Hematopoietic multipotent progenitor cell treated with erythropoietin and hydrocortisone succinate and interleukin-3 and kit ligand, for 17 days (in vitro differentiated cells): ENCODE measurements around the gene DNAAF8.

Source experiments
- DNase-seq: peaks from one replicate; pipeline ENCODE4 v3.0.0-alpha.2; 2015; ENCODE audit warnings: low spot score

Gene DNAAF8

DNA sequence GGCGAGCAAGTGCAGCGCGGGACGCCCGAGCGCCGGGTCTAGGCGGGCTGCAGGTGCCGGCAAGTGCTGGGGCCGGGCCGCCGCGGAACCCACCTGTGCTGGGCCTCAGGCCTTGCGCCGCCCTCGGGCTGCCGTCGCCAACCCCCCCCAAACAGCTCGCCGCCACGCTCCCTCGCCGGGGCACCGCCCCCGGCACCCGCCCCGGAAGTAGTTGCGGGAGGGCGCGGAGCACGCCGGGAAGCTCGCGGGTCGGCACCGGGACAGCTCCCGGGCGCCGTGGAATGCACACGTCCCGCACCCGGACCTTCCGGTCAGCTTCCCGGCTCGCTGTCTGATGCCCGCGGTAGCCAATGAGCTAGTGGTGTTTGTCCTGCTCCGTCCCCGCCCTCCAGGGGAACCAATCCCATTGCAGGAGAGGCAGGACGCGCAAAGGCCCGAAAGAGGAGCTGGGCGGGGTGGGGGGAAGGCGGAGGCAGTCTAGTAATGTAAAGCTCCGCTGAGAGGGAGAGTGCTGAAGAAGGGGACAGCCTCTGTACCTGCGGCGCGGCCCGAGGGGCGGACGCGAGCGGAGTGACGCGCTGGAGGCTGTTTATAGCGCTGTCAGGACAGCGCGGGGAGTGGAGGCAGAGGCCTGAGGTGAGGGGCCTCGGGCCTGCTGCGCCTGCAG is at the start of gene DNAAF8, which contains the start of gene ANKS3:
TSS of gene DNAAF8 (plus strand) at position 475 of the 667 bp plus-strand sequence. CDS start 1,978 bp downstream, outside the sequence.
TSS of gene ANKS3 (minus strand) at position 209 of the 667 bp plus-strand sequence. CDS start 4,122 bp downstream, outside the sequence.
- DNase-seq, result peak; percentile 87

DNA sequence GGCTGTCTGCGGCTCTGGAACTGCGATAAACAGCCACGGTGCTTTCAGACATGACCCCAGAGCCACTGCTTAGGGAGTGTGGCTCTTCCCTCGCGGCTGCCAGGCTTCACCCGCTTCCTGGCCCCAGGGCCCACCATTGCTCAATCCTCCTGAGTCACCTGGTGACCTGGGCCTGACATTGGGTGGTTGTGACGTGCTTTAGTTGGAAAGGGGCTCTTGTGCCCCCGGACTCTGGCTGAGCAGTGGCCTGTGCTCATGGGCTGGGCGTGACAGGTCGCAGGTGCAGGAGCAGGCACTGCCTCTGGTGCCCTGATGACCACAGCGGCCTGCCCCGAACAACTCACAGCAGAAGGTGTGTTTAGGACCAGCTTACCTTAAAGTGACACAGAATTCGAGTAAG is 49.6 kb upstream of the DNAAF8 start:
- DNase-seq, result no peak

DNA sequence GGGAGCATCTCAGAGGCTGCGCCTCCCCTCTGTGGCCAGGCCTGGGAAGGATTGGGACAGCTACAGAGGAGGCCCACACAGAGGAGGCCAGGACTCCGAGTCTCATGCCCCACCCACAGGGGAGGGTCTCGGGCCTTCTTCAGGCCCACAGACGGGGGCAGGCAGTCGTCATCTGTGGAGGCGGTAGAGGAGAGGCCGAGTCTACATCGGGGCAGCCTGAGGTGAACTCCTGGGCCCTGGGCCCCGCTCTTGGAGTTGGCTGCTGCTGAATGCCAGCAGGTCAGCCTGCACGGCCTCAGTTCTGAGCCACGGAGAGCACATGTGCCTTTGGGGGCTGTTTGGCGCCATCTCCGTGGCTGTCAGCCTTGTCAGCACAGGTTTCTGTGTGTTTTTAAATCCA is 49.0 kb upstream of the DNAAF8 start:
- DNase-seq, result no peak

DNA sequence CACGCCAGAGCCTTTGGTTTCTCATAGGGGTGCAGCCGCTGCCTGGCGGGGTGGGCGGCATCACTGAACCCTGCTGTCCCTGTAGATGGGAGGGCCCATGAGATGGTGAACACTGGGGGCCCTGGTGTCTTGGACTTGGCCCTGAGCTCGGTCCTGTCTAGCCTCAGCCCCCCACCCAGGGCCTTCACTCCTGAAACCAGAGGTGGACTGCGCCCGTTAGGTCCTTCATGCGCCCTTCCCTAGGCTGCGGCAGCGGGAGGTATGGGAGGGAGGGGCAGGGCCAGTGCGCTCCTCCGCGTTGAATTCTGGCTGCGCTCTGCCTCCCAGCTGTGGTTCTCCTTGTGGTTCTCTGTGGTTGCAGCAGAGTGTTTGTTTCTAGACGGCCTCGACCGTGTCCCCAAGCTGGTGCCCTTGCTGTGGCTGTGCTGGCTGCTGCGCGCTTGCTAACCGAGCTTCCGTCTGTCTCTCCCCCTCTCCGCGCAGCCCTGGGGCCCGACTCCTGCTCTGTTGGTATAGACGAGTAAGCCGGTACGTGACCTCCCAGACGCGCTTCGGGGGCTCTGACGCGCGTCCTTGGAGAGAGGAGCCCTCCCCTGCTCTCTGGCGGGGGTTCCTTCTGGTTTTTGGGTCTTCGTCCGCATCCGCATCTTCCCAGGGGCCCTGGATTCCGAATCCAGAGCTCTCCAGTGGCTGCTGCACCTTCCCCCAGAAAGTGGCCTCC is 48.4 kb upstream of the DNAAF8 start:
- no peak for DNase-seq

DNA sequence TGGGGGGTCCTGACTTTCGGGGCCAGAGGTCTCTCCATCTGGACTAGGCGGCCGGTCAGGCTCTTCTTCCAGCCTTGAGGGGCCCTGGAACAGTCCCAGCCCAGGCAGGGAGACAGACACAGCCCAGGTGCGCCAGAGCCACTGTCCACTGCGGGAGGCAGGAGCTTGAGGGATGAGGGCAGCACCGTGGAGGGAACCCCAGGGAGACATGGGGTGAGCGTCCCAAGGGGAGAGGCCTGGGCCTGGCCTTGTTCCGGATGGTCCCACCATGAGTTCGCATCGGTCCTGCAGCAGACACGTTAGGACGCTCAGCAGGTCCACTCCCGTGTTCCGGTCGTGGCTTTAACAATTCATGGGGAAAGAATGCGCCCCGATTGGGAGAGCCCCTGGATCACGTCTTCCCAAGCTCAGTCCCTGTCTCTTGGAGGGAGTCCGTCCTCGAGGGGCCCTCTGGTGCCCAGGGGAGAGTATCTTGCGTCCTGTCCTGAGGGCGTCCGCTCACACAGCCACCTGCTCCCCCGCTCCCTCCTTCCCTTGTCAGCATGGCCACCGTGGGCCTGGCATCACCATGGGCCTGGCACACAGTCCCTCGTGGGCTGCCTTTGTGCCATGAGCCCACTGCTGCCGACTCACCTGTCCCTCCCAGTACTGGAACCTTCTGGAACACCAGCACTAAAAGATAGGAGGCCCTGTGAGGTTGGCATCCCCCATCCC is 47.7 kb upstream of the DNAAF8 start:
- no peak for DNase-seq

DNA sequence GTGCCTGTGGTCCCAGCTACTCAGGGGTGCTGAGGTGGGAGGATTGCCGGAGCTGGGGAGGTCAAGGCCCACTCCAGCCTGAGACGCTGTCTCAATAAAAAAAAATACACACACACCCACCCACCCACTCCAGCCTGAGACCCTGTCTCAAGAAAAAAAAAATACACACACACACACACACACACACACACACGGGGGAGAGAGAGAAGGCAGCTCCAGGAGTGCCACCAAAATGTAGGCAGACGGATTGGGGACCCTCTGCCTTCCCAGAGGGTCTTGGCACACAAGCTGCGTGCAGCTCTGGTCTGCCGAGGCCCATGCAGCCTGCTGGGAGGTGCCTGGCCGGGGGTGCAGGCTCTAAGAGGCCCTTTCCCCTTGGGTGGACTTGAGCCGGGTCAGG is 46.9 kb upstream of the DNAAF8 start:
- DNase-seq, result no peak

DNA sequence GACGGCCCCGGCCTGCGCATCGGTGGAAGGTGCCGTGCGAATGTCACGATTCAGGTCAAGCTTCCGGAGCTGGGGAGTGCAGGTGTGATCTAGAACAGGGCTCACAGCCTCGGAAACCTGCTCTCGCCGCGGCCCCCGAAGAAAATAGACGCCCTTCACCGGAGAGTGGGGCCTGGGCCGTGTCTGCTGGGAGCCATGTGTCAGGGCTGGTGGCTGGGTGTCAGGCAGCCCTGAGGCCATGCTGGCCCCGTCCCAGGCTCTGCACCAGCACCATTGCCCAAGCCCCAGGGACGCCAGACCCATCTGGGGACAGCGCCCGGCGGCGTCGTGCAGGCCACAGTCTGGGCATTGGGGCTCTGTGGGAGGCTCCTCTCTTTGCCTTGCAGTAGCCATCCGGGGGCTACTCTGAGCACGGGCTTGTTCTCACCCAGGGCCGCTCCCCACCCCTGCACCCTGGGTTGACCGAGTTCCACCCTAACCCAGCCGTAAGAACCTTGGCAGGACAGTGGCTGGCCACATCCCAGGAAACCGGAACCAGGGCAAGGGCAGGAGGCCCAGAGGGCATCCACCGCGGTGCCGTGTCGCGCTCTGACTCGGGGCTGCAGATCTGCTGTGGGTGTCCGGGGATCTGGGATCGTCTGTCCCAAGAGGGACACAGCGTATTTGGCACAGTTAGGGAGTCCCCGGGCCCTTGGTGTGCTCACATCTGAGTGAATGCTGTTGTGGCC is 46.2 kb upstream of the DNAAF8 start:
- DNase-seq, result no peak

DNA sequence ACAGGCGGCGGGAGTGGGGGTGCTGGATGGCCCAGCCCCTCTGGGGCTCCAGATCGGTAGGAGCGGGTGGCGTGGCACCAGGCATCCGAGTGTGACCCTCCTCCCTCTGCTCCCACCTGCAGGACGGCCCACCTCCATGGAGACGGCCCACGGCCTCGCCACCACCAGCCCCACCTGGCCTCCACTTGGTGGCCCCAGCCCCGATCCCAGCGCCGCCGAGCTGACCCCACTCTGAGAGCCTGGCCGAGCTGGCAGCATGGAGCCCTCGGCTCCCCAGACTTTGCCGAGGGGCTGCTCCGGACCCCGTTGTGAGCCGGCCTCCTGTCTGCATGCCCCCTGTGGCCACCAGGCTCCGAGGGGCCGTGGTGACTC is 45.7 kb upstream of the DNAAF8 start:
- no peak for DNase-seq

DNA sequence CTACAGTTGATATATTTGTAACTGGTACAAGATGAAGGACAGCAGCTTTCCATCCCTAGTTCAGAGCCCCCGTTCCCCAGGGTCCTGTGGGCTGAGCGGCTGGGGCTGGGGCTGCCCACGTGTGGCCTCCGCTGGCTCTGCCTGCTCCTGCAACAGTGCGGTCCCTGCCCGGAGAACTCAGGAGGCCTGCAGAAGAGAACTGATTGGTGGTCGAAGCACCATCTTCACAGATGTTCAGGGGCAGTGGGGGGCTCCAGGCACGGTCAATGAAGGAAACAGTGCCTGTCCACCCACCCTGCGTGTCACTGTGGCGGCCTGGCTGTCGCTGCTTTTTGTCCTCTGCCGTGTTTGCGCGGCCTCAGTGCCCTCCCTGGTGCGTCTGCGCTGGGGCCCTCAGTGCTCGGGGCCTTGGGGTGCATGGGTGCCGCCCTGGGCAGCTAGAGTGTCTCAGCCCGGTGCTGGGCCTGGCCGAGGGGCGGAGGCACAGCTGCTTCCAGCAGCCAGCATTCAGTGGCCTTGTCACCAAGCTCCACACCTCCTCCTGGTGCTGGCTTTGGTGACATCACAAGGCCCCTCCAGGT is 45.2 kb upstream of the DNAAF8 start:
- DNase-seq, result no peak

DNA sequence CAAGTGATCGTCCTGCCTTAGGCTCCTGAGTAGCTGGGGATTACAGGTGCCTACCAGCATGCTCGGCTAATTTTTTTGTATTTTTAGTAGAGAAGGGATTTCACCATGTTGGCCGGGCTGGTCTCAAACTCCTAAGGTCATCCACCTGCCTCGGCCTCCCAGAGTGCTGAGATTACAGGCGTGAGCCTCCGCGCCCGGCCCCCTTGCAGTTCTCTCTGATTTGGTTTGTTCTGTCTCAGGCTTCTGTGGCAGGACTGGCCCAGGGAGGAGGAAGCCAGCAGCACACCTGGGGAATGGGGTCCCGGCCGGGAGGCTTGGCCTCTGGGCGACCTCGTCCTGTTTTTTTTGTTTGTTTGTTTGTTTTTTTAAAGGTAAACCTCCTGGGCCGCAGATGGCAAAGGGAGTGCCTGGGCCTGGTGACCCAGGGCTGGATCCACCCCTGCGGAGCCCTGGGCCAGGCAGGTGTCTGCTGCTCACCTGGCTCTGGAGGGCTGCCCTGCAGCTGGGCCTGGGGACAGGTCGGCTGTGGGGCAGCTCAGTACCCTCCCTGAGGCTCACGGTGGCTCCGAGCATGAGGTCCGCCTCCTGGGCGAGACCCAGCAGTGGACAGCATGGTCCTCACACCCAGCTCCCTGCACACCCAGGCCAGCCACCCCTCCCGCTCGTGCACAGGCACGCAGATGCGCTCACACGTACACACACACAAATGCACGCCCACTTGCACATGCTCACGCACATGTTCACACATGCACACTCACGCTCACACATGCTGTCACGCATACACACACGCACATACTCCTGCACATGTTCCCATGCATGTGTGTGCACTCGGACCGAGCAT is 44.3 kb upstream of the DNAAF8 start:
- DNase-seq, result no peak

DNA sequence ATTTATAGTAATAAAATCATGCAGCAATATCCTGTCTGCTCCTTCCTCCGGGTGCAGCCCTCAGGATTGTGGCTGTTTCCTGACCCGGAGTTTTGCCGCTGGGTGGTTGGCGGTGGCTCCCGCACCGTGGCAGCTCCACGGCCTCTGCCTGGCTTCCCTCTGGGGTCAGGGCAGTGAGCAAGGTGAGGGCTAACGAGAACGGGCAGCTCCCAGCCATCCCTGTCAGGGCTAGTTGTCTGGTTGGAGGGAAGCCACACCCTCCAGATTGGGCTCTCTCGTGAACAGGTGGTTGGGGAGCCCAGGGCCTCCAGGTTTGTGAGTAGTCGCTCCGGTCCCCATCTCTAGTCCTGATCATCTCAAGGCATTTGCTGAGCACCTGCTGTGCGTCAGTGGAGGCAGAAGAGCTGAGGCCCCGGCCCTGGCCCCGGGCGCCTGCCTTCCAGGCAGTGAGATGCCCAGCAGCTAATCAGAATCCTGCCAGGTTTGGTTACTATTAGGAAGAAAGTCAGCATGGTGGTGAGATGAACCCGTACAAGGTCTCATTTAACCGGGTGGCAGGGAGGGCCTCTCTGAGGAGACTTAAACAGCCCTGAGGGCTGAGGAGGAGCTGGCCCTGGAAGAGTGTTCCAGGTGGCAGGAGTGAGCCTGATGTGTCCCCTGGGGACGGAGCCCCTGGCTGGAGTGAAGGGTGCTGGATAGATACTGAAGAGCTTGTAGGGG is 43.2 kb upstream of the DNAAF8 start:
- DNase-seq, result no peak

DNA sequence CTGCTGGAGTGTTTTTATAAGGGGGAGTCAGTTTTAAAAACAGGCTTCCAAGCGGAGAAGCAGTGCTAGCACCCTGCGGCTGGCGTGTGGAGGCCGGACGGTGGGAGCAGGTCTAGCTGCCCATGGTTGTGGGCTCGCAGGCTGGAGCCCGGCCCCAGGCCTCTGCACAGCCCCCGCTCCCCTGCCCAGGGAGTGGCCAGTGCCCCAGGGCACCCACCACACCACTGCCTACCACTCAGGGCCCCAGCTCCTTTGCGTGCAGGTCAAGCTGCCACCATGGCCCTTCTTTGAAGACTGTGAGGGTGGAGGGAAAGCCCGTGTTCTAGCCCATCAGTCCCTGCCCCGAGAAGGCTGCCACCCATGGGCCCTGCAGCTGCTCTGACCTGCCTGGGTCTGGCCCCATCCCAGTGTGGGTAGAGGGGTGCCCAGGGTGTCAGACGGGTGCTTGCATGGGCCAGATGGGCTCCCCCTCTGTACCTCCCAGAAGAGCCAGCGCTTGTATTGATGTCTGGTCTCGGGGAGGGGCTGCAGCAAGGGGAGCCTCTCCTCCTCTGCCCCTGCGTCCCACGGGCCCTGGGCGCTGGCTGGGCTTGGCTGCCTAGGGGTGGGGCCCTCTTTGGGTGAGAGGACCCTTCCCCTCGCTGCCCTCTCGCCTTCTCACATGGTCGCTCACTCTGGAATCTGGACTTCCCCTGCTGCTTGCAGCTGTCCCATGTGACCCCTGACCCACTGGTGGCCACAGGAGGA is 42.5 kb upstream of the DNAAF8 start:
- DNase-seq, result no peak

DNA sequence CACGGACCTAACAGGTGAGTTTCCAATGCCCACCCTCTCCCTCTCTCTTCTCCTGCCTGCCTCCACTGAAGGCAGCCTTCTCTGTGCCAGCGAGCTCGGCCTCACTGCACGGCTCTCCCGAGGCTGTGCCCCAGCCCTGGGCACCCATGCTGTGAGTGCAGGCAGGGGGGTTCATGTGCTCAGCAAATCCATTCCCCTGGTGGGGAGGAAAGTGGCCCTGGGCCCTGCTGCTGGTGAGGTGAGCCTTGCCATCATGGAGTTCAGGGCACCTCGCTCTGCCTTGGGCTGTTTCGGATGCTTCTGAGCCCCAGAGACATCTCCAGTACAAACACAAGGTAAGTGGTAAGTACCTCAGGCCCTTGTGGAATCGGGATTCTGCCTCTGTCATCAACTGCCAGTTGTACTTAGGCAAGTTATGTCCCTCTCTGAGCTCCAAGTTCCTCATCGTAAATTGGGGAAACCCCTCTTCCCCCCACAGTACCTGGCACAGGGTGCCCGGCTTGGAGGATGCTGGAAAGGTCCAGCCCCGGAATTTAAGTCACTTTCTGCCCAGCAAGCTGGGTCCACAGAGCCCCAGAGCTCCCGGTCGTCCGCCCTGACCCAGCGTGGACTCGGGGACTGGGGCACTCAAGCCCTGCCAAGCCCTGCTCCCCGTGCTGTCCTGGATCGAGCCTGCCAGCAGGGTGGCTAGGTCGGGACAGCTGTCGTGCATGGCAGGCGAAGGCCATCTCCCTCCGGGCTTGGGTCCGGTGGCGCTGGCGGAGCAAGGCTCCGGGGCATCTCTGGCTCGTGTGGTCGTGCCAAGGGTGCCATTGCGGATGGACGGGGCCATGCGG is 41.7 kb upstream of the DNAAF8 start:
- DNase-seq, result no peak

DNA sequence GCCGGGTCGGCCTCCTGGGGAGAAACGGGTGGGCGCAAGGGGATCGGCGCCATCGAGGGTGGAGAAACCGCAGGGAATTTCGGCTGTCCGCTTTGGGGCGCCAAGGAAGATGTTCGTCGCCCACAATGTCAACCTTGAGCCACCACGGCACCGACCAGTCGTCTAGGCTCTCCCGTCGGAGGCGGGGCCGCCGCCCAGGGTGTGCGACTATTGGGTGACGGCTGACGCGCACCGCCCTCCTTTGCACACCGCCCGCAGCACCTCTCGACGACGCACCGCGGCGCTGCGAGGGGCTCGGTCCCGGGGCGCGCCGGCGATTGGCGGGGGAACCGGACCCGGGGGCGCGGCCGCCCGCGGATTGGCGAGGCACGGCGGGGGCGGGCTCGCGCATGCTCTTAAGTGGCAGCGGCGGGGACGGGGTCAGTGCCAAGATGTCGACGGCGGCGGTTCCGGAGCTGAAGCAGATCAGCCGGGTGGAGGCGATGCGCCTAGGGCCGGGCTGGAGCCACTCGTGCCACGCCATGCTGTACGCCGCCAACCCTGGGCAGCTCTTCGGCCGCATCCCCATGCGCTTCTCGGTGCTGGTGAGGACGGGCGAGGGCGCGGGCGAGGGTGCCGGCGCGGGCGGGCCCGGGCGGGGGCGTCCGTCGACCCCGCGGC is 40.9 kb upstream of the DNAAF8 start, which contains the start of gene NUDT16L1:
TSS of gene NUDT16L1 (plus strand) at position 267 of the 660 bp plus-strand sequence. CDS start at position 432, 165 bp downstream.
- DNase-seq, result peak; percentile 96

DNA sequence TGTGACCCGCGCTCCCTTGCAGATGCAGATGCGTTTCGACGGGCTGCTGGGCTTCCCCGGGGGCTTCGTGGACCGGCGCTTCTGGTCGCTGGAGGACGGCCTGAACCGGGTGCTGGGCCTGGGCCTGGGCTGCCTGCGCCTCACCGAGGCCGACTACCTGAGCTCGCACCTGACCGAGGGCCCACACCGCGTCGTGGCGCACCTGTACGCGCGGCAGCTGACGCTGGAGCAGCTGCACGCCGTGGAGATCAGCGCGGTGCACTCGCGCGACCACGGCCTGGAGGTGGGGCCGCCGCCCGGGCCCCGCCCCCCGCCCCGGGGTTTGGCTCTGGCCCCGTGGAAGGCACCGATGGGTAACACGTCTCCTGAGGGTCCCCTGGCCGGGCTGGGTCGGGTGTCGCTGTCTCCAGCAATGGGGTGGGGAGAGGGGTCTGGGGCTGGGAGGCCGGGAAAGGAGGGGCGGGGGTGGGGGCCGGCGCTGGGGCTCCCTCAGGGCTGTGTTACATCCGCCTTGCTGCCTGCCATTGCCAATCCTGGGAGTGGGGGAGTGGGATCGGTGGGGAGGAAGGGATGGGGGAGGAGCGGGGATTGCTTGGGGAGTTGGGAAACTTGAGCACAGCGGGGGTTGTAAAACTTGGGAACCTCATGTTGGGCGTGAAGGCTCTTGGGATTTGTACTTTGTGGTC is 40.2 kb upstream of the DNAAF8 start:
- no peak for DNase-seq

DNA sequence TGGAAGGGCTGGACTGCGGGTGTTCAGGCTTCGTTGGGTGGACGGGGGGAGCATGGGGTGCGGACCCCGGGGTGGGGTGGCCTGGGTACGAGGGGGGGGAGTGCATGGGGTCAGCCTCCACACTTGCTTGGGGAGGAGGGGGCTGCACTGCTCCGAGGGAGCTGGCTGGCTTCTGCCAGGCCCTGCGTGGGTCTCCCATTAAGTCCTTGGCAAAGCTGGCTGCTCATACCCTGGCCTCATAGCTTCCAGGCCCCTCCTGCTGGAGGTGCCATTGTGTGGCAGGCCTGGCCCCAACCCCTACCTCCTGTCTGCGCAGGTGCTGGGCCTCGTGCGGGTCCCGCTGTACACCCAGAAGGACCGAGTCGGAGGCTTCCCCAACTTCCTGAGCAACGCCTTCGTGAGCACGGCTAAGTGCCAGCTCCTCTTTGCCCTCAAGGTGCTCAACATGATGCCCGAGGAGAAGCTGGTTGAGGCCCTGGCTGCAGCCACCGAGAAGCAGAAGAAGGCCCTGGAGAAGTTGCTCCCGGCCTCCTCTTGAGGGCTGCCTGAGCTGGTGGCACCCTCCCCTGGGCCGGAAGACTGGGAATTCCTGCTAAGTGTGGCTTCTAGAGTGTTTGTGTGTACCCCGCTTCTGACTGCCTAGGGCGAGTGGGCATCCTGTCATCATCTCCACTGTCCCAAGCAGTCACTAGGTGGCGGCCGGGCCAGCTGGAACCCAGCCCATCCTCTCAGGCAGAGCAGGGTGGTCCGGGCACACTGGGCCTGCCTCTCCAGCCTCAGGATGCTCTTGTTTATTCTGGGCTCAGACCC is 39.5 kb upstream of the DNAAF8 start:
- DNase-seq, result no peak
